NK-92 treated with Interleukin-12 subunit alpha and Interleukin-12 subunit beta, amount 100 ng/mL, for 24 hours (cell line): ENCODE measurements around the gene RAB35.

Experiments used
- DNase-seq: peaks from one replicate; lab custom pipeline; 2025; lab: John Stamatoyannopoulos, UW

The RAB35 gene

DNA sequence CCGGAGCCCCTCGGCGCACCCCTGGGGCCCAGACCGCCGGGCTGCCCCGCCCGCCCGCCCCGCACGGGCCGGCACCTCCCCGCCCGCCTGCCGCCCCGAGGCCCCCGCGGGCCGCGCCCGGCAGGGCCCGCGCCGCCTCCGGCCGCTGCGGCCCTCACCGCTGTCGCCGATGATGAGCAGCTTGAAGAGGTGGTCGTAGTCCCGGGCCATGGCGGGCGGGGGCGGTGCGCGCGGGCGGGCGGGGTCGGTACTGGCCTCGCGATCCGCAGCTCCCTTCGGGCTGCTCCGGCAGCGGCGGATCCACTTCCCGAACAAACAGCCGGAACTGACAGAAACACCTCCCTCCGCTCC, at the start of gene RAB35:
RAB35 (minus strand) TSS at position 313 of the 351 bp plus-strand sequence; CDS start at position 210, 103 bp downstream.
- DNase-seq: no peak

DNA sequence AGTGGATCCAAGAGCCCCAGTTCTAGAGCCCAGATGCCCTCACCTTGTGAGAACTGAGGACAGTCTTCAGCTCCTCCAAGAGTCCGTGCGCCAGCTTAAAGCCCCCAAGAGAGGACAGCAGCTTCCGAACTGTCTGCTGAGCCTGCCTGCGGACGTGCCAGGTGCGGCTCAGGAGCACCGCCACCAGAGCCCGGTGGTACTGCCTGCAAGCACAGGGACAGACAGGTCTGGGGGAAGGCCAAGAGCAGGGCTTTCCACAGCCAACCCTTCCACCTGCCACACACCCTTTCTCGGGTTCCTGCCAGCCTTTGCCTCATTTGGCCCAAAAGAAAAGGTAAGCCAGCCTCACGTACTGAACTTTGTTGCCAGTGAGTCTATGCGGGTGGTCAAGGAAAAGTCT, 47.7 kb upstream of the RAB35 start:
- DNase-seq: no peak

DNA sequence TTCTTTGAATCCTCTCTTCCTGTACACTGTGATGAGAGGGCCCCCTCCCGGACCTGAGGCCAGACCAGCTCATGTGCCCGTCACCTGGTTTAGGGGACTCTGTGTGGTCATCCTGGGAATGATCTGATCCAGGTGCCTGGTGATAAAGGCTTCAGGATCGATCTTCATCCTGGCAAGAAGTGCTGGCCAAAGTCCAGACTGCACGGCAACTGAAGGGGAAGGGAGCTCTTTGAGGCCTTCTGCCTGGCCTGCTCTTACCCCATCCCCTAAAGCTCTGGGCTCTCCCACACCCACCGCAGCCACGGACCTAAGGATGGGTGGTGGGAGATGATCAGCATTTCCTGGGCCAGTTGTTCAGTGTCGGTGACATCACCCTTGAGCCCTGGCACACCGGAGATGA, 46.2 kb upstream of the RAB35 start:
- DNase-seq: no peak

DNA sequence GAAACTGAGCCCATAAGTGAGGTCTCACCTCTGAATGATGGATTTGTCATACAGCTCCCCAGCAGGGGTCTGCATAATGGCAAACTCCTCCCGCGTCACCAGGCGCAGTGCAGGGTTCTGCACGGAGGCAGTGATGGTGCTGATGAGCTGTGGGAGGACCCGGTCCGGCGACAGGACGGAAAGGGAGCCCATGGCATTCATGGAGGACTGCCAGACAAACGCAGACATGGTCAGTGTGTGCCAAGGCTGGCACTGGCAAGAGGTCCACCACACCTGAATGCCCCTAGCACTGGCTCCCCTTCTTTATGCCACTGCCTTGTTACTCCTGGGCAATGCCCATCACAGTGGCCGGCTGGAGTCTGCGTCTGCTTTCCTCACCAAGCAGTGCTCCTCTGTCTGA, 45.3 kb upstream of the RAB35 start:
- no peak for DNase-seq

DNA sequence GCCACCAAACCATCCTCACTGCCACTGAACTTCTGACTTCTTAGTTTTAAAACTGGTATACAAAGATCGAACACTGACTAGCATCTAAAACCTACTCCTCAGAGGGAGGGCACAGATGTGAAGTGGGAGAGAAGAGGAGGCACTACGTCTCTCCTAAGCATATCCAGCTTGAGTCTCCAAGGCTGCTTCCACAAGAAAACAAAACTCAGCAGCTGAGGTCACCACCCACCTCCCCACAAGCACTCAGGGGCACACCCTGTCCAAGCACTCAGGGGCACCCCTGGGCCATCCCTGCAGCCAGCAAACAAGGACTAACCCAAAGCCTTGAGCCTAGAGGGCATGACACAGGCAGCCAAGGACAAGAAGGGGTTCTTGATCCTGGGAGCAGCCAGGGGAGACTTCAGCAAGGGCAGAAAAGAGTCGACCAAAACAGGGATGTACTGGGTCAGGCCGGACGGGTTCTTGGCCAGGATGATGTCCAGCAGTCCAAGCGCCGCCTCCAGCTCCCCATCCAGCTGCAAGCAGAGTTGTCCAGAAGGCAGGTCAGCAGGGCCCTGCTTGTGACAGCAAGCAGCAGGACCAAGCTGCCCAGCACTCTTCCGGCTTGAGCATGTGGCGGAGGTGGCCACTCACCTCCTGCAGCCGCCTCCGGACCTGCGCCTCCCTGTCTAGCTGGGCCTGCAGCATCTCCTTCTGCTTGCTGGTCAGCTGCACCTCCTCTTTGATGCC, 43.1 kb upstream of the RAB35 start:
- DNase-seq: no peak

DNA sequence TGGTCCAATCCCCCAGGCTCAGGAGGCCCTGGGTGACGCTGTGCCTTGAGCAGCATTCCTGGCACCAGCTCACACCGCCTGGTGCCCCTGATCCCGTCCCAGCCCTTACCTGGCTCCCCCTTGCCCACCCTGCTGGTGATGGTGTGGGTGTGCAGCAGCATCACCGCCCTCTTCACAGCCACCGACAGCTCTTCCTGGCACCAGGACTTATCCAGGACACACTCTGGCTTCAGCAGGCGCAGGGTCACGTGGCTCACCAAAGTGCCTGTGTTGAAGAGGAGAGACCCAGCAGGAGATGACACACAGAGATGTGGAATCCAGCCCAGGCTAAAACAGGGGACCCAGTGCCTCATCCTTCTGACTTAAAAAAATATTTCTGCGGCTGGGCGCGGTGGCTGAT, 41.8 kb upstream of the RAB35 start:
- DNase-seq: no peak

DNA sequence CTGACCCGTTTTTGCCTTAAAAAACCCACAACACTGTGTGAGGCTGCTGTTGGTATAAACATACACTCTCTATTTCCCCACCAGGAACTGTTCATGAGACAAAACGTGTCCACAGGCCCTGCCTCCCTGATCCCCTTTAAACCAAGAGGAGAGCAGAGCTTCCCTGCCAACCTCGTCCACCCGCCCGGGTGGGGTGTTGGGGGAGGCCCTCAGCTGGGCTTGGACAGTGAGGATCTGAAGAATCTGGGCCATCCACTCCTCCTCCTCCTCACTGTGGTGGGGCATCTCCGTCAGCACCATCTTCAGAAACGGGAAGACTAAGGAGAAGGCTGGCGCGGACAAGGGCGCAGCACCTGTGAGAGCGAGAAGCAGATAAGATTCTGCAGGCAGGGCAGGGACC, 41.1 kb upstream of the RAB35 start:
- DNase-seq: no peak

DNA sequence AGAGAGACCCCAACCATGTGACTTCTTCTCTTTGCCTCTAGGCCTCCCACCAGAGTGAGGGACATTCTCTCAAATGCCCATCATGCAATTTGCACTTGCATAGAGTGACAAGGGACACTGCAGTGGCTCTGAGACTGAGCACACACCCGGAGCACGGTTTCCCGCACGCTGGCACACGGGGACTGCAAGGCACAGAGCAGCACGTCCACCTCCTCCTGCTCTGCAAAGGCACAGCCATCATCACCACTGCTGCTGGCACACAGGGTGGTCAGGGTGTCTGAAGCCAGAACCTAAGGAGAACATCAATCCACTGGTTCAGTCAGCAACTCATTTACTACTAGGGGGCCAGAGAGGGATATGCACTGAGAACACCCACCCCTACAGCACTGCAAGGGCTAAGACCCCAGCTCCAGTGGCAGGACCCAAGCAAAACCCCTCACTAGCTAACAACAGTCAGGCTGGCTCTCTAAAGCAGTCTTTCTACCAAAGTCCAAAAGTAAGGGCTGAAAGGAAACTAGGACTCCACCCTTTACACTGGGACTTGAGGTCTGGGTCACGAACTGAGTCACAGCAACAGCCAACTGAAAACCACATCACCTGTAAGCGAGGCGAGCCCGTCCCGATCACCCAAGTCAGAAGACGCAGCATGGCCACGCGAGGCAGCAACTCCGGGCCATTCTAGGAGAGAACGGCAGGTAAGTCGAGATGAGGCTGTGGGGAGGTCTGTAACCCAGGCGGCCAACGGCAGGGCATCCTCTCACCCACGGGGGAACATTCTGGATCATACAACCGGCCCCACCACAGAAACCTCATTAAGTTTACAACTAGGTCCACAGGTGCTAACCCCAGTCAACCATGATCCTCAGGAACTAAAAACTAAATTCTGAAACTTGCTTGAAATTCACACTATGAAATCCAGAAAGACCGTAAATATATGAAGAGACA, 40.0 kb upstream of the RAB35 start:
- DNase-seq: no peak

DNA sequence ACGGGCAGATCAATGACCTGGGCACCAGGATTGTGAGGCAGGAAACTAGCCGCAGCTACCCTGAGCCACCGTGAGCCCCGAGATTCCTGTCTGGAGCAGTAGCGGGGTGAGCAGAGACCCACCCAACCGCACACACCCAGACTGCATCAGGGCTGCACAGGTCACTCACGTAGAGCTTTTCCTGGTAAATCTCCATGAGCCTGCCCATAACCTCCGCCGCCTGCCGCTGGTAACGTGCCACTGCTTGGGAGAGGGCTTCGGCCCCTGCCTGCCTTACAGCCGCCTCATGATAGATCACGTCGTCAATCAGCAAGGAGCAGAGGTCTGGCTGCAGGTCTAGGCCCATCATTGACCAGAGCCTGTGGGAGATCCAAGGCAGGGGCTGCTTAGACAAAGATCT, 38.5 kb upstream of the RAB35 start:
- no peak for DNase-seq

DNA sequence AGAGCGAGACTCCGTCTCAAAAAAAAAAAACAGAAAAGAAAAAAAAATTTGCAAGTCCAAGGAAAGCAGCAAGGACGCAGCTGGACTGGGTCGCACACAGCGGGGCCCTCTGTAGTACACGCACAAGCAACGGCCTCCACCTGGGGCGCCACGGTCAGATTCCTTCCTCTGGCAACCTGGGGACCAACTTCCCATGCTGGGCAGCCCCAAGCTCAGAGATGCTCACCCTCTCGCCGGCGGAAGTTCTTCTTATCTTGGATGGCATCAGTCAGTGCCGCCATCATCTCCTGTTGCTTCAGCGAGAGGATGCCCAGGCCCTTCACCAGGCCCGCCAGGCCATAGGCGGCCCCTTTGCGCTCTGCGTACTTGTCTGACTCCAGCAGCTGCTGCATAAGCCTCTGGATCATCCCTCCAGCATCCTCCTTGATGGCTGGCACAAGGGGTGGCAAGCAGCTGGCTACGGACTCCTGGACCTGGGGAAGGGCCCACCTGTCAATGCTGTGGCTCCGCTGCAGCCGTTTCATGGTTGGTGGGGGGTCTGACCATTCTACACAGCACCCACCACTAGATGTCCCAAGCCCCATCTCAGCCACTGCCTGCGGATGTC, 34.5 kb upstream of the RAB35 start:
- DNase-seq: no peak

DNA sequence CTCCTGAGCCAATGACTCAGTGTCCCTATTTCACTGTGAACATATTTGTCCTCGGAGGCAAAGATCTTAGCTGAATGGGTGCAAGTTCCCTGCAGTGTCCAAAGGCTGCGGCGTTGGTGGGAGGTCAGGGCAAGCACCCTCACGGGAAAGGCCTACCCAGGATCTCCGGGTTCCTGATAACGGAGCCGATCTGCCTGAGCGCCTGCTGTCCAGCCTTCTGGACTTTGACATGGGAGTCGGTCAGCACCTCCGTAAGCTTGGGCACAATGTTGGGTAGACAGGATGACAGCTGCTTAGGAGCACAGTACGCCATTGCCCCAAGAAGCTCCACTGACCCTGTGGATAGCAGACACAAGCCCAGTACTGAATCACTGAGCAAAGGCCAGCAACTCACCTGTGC, 31.5 kb upstream of the RAB35 start:
- DNase-seq: no peak

DNA sequence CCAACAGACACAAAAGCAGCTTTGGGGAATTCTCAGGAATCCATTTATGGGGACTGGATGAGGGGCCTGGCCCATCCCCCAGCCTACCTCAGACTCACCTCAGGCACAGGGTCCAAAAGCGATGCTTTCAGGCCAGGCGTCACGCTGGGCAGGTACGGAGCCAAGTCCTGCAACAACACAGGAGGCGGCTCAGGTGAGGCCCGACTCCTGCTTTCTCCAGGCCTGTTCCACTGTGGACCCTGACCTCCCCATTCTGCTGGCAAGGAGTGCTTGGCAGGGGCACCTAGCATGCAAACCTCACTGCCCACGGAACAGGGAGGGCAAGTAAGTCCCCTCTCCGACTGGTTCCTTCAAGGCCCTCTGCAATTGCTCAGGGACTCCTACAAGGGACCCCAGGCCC, 28.6 kb upstream of the RAB35 start:
- no peak for DNase-seq

DNA sequence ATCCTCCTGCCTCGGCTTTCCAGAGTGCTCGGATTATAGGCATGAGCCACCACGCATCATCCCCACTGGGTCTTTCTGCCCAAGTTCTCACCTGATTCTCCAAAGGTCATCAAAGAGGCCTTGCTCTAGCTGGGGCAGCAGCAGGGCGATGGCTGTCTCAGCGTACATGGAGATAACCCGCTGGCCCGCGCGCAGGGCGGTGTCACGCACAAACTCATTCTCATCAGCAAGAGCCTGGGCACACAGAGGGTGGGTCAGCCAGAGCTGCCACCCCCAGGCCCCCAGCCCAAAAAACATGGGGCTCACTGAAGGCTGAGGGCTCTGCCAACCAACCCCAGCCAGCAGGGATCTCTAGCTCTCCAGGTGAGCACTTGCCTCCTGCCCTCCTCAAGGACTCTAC, 27.7 kb upstream of the RAB35 start:
- DNase-seq: no peak

DNA sequence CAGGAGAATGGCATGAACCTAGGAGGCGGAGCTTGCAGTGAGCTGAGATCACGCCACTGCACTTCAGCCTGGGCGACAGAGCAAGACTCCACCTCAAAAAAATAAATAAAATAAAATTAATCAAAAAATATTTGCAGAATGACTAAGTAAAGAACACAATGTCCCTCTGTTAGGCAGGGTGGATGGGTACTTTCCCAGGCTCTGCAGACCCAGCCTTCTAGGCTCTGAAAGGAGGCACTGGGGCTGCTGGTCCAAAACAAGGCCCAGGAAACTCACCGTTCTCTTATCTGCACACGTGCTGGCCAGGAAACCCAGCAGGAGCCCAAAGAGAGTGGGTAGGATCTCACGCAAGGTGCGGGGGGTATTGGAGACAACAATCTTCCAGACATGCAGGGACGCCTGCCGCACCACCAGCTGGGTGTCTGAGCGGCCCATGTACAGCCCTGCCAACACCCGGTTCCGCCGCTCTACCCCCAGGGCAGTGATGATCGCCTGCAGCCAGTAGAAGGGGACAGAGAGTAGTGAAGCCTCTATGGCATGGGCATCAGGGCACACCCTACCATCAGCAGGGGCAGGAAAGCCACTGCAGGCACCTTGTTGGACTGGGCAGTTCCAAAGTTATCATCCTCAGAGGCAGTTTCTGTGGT, 25.8 kb upstream of the RAB35 start:
- DNase-seq: no peak

DNA sequence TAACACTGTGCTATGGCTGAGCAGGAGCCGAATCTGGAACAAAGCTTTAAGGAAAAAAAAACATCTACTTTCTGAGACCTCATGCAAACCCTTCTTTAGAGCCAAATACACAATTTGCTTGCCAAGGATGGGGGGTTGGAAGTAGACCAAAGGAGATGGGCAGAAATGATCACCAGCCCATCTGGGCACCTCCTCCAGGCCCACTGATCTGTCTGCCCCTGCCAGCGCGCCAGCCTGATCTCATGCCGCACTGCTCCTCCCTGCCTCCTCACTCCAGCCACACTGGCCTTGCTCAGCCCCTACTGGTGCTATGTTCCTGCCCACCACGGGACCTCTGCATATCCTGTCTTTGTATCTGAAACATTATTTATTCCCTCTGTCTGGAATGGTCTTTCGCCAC, 24.8 kb upstream of the RAB35 start:
- DNase-seq: no peak

DNA sequence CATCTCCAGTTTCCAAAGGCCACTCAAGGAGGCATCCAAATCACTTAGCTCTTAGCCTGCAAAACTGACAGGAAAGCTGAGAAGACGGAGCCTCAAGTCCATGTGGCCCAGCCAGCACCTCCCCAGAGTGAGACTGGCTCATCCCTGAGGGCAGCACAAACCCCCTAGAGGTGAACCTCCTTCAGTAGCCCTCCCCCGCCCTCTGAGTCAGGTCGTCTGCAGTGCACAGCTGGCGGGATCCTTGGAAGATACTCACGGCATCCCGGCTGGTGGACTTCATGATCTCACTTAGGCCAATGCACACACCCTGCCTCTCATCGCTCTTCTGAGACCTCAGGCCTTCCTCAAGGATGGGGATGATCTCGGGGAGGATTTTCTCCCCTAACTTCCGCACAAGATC, 24.1 kb upstream of the RAB35 start:
- DNase-seq: no peak

DNA sequence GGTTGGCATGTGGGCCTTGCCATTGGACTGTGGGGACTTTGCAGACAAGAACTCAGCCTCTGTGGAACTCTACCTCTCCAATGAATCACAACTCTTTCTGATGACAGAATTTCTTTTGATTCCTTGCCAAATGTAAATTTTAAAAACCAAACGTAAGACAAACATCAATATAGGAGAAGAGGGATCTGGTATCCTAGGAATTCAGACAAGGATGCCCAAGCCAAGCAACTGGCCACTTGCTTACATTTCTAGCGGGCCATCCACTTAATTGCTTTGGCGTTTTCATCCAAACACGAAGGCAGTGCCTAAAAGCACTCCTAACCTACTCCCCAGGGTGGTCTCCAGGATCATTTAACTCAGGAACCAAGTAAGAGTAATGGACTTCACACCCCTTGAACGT, 23.4 kb upstream of the RAB35 start:
- no peak for DNase-seq

DNA sequence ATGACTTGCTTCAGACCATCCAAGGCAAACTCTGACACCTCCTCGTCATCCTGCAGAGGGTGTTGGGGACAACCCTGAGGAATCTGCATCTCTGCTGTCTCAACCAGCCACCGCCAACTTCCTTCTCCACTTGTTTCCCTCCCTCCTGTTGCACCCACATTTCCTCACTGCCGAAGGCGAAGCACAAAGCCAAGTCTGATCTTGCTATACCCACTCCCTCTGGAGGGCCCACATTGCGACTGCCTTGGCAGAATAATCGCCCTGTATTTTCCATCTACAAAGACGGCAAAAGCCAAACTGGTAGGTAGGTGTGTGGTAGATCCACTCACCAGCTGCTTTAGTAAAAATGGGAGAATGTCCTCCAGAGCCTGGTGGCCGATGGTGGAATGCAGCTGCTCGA, 21.8 kb upstream of the RAB35 start:
- no peak for DNase-seq

DNA sequence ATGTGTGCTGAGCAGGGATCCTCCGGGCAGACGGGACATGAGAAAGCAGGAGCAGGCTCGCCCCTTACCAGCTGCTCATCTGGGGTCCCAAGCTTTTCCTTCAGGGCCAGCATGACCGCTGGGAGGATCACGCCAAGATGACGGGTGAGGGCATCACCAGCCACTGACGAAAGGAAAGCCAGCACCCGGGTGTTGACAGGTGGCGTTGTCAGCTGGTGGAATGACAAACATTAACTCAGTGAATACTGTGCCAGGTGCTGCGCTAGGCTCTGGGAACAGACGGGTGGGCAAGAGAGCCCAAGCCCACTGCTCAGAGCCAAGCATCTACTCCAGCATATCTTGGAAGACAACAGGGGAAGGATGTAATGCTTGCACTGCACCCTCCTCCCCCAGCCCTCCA, 21.3 kb upstream of the RAB35 start:
- DNase-seq: no peak

DNA sequence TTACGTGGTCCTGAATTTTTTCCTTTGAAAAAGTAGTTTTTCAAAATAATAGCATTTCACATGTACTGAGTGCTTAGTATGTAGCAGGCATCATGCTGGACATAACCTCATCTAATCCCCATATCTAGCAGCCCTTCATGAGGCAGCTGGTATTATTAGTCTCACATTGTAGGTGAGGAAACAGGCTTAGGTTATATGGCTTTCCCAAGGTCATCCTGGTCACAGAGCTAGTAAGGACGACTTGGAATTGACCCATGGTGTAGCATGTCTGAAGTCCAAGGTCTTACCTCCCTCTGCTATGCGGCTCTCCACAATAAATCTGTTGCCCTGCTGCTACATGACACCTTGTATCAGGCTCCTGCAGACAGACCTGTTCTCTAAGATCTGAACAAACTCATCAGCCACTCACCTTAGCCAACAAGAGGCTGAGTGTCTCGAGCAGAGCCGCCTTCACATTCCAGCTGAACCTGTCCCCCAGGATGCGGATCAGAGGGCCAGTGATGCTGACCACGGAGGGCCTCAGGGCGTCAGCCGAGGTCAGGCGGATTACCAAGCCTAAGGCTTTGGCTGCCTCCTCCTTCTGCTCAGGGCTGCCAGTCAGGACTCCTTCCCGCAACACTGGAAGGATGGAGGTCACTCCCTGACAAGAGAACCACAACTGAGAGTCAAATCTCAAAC, 19.7 kb upstream of the RAB35 start:
- no peak for DNase-seq

DNA sequence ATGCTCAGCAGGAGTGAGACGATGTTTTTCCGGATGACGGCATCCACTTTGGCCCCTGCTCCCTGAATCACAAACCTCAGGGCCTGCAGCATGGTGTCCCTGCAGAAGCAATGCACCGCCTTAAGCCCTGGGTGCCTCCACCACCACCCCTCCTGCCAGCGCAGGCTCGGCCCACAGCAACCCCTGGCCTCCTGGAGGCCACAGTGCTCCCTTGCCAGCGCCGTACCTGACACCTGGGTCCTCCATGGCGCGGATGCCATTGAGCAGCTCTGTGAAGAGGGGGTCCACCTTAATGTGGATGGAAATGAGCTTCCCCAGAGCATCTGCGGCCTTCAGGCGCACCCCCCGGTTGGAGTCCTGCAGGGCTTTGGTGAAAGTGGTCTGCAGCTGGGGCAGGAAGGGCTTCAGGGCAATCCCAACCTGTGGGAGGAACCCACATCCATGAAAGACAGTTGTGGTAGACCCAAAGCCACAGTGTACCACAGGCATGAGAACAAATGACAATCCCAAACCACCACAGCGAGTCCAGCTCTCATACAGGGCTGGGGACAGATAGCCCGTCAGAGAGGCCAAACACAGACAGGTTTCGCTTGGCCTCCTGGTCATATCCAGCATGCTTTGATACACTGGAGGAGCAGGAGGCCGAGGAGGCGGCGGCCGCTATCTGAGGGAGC, 17.9 kb upstream of the RAB35 start:
- no peak for DNase-seq
